NOMO-1 treated with dmso at 0.1 percent for 144 hours (cell line): Measurements from ENCODE around the gene JAGN1.
"Not testable (repeated sequence)": the region's sequence is repeated elsewhere in the genome, so short reads cannot be mapped to it uniquely, and the experiment has no call there.

Experiments used
- DNase-seq: peaks from one replicate; lab custom pipeline; 2025; ENCODE audit not compliant: unreplicated experiment; lab: John Stamatoyannopoulos, UW

The JAGN1 gene

GRCh38 chr3:9897408-9898372 is 7.3 kb downstream of the JAGN1 start:
- DNase-seq = no peak

GRCh38 chr3:9898467-9899241 is 8.2 kb downstream of the JAGN1 start:
- no peak for DNase-seq

- no peak for DNase-seq
Measured at GRCh38 chr3:9899289-9899791, 8.9 kb downstream of the JAGN1 start.

GRCh38 chr3:9900965-9901415 is 10.6 kb downstream of the JAGN1 start:
- DNase-seq = not testable (repeated sequence)

- DNase-seq = no peak
Measured at GRCh38 chr3:9901967-9902366, 11.6 kb downstream of the JAGN1 start.

GRCh38 chr3:9902372-9903237 is 12.2 kb downstream of the JAGN1 start, which contains the start of gene IL17RE:
TSS of gene IL17RE (plus strand) at chr3:9902848. CDS start at chr3:9902933, 85 bp downstream.
- no peak for DNase-seq

- no peak for DNase-seq
Measured at GRCh38 chr3:9903238-9903624, 12.8 kb downstream of the JAGN1 start.

GRCh38 chr3:9903904-9904303 is 13.5 kb downstream of the JAGN1 start:
- DNase-seq = no peak

- DNase-seq = no peak
Measured at GRCh38 chr3:9906480-9906879, 16.1 kb downstream of the JAGN1 start.

- no peak for DNase-seq
Measured at GRCh38 chr3:9908286-9908685, 17.9 kb downstream of the JAGN1 start.

GRCh38 chr3:9909221-9910013 is 19.0 kb downstream of the JAGN1 start:
- DNase-seq = no peak

- no peak for DNase-seq
Measured at GRCh38 chr3:9911863-9912262, 21.5 kb downstream of the JAGN1 start.

- DNase-seq = no peak
Measured at GRCh38 chr3:9912294-9912935, 22.0 kb downstream of the JAGN1 start.

- DNase-seq = no peak
Measured at GRCh38 chr3:9913601-9914000, 23.2 kb downstream of the JAGN1 start.

GRCh38 chr3:9914011-9914410 is 23.6 kb downstream of the JAGN1 start:
- DNase-seq = no peak

- DNase-seq = peak; percentile 60
Measured at GRCh38 chr3:9914559-9915253, 24.3 kb downstream of the JAGN1 start.

GRCh38 chr3:9915254-9916141 is 25.1 kb downstream of the JAGN1 start:
- no peak for DNase-seq

GRCh38 chr3:9916346-9916733 is 25.9 kb downstream of the JAGN1 start:
- no peak for DNase-seq
